ENCODE data around the gene PIGU. TPM values are rescaled to one million over a fixed set of nuclear protein-coding genes. Genes with fewer than 3 reads are reported as not detected.

The PIGU gene
- total and polyA plus RNA-seq, 2 of the 13 experiments (the other 11 are each of a cell fraction or from before 2014, with no cell fraction given): 45.5 to 231 TPM

DNA sequence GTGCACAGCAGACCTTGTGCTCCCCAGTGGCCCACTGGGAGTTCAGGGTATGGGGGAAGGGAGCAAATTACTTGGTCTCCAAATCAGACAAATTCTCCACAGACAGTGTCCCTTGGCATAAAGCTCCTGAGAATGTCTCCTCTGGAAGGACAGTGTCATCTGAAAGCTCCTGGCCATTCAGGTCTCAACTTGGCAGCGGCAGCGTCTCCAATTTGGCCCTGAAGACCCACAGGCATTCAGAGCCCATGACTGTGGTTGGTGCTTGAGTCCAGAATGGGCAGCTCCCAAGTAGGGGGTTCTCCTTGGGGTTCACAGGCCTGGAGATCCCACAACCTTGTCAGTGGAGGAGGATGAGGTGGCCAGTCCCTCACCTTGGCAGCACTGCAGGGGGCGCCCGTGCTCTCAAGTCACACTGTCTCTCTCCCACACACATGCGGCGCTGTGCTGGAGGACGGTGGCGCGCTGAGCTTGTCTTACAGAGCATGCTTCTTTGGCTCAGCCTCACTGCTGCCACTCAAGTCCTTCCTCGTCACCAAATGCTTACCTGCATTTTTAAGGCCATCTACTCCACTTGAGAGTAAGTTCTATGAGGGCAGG, 140.0 kb downstream of the PIGU start (continued):
- TF ChIP-seq ZNF556 (CRISPR knock-in tag; IDR thresholded peaks at IDR 0.05; ENCODE audit: borderline replicate concordance) (no peak), CSRNP1 (CRISPR knock-in tag; IDR thresholded peaks at IDR 0.05) (no peak), ZNF10 (CRISPR knock-in tag; IDR thresholded peaks at IDR 0.05; ENCODE audit: borderline replicate concordance, low read depth) (no peak), MBNL3 (CRISPR knock-in tag; conservative IDR thresholded peaks at IDR 0.05) (no peak), ZNF234 (CRISPR knock-in tag; conservative IDR thresholded peaks at IDR 0.05) (0 out of 2 replicates have a peak, but pooled peaks have one; percentile 39), SPEN (CRISPR knock-in tag; IDR thresholded peaks at IDR 0.05; ENCODE audit: low read depth) (0 out of 2 replicates have a peak, but pooled peaks have one; percentile 19), TGIF2 (CRISPR knock-in tag; IDR thresholded peaks at IDR 0.05) (no peak), MED1 (CRISPR knock-in tag; IDR thresholded peaks at IDR 0.05) (no peak), PRMT3 (CRISPR knock-in tag; IDR thresholded peaks at IDR 0.05; ENCODE audit: borderline replicate concordance, low read depth) (0 out of 2 replicates have a peak, but pooled peaks have one; percentile 55), HMG20B (CRISPR knock-in tag; conservative IDR thresholded peaks at IDR 0.05) (no peak), ZBTB42 (CRISPR knock-in tag; IDR thresholded peaks at IDR 0.05) (no peak)
- TF ChIP-seq, protein P1, sequence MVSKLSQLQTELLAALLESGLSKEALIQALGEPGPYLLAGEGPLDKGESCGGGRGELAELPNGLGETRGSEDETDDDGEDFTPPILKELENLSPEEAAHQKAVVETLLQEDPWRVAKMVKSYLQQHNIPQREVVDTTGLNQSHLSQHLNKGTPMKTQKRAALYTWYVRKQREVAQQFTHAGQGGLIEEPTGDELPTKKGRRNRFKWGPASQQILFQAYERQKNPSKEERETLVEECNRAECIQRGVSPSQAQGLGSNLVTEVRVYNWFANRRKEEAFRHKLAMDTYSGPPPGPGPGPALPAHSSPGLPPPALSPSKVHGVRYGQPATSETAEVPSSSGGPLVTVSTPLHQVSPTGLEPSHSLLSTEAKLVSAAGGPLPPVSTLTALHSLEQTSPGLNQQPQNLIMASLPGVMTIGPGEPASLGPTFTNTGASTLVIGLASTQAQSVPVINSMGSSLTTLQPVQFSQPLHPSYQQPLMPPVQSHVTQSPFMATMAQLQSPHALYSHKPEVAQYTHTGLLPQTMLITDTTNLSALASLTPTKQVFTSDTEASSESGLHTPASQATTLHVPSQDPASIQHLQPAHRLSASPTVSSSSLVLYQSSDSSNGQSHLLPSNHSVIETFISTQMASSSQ (IDR thresholded peaks at IDR 0.05; ENCODE audit: low read depth): no peak
- TF ChIP-seq, protein P1 (CRISPR knock-in tag; IDR thresholded peaks at IDR 0.05; ENCODE audit: borderline replicate concordance): 0 out of 2 replicates have a peak, but pooled peaks have one; percentile 32
- TF ChIP-seq, protein P2, sequence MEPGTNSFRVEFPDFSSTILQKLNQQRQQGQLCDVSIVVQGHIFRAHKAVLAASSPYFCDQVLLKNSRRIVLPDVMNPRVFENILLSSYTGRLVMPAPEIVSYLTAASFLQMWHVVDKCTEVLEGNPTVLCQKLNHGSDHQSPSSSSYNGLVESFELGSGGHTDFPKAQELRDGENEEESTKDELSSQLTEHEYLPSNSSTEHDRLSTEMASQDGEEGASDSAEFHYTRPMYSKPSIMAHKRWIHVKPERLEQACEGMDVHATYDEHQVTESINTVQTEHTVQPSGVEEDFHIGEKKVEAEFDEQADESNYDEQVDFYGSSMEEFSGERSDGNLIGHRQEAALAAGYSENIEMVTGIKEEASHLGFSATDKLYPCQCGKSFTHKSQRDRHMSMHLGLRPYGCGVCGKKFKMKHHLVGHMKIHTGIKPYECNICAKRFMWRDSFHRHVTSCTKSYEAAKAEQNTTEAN (CRISPR knock-in tag; conservative IDR thresholded peaks at IDR 0.05): no peak
- TF ChIP-seq, protein P3, sequence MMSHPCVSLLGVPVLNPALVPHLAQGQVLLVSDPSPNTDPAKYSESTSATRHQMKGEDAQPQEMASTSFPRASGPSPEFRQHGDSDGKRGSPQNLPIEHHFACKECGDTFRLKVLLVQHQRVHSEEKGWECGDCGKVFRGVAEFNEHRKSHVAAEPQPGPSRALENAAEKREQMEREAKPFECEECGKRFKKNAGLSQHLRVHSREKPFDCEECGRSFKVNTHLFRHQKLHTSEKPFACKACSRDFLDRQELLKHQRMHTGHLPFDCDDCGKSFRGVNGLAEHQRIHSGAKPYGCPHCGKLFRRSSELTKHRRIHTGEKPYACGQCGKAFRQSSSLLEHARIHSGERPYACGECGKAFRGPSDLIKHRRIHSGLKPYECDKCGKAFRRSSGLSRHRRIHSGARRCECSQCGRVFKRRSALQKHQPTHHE (CRISPR knock-in tag; IDR thresholded peaks at IDR 0.05; ENCODE audit: borderline replicate concordance): no peak
- TF ChIP-seq, protein P4, sequence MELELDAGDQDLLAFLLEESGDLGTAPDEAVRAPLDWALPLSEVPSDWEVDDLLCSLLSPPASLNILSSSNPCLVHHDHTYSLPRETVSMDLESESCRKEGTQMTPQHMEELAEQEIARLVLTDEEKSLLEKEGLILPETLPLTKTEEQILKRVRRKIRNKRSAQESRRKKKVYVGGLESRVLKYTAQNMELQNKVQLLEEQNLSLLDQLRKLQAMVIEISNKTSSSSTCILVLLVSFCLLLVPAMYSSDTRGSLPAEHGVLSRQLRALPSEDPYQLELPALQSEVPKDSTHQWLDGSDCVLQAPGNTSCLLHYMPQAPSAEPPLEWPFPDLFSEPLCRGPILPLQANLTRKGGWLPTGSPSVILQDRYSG (CRISPR knock-in tag; IDR thresholded peaks at IDR 0.05): no peak
- TF ChIP-seq, protein P5, sequence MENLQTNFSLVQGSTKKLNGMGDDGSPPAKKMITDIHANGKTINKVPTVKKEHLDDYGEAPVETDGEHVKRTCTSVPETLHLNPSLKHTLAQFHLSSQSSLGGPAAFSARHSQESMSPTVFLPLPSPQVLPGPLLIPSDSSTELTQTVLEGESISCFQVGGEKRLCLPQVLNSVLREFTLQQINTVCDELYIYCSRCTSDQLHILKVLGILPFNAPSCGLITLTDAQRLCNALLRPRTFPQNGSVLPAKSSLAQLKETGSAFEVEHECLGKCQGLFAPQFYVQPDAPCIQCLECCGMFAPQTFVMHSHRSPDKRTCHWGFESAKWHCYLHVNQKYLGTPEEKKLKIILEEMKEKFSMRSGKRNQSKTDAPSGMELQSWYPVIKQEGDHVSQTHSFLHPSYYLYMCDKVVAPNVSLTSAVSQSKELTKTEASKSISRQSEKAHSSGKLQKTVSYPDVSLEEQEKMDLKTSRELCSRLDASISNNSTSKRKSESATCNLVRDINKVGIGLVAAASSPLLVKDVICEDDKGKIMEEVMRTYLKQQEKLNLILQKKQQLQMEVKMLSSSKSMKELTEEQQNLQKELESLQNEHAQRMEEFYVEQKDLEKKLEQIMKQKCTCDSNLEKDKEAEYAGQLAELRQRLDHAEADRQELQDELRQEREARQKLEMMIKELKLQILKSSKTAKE (CRISPR knock-in tag; IDR thresholded peaks at IDR 0.05; ENCODE audit: borderline replicate concordance): no peak
